ENCODE data around the gene PTGFR.

The PTGFR gene

GRCh38 chr1:78520216-78520615 is 29.4 kb downstream of the PTGFR start:
- no peak for DNase-seq (ENCODE audit: low read depth)

GRCh38 chr1:78520843-78521242 is 30.1 kb downstream of the PTGFR start:
- DNase-seq (ENCODE audit: low read depth): no peak

- DNase-seq (ENCODE audit: low read depth): no peak
These were observed 31.4 kb downstream of the PTGFR start for GRCh38 chr1:78522136-78522535.

DNA sequence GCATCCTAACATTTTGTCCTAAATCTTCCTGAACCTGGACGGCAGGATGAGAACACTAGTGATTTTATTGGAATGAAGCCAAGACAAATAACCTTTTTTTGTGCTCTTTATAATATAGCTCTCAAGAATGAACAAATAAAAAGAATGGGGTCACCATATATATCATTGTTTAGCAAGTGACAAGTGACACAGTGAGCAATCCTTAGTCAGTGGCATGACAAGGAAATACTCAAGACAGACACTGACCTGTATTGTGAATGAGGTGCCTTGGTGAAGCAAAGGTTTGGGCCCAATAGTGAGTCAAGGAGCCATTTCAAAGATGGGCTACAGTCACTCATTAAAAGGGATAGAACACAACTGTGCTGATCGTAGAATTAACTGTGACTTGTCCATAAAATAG is 35.7 kb downstream of the PTGFR start:
- no peak for DNase-seq (ENCODE audit: low read depth)

- no peak for DNase-seq (ENCODE audit: low read depth)
These were observed 36.9 kb downstream of the PTGFR start for GRCh38 chr1:78527706-78528105.

- DNase-seq (ENCODE audit: low read depth): no peak
These were observed 42.8 kb downstream of the PTGFR start for GRCh38 chr1:78533527-78533926.

- DNase-seq (ENCODE audit: low read depth): no peak
These were observed 44.5 kb downstream of the PTGFR start for GRCh38 chr1:78535286-78535685.

DNA sequence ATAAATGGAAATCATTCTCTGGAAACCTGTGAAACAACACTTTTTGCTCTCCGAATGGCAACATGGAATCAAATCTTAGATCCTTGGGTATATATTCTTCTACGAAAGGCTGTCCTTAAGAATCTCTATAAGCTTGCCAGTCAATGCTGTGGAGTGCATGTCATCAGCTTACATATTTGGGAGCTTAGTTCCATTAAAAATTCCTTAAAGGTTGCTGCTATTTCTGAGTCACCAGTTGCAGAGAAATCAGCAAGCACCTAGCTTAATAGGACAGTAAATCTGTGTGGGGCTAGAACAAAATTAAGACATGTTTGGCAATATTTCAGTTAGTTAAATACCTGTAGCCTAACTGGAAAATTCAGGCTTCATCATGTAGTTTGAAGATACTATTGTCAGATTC is 45.7 kb downstream of the PTGFR start:
- no peak for DNase-seq (ENCODE audit: low read depth)

DNA sequence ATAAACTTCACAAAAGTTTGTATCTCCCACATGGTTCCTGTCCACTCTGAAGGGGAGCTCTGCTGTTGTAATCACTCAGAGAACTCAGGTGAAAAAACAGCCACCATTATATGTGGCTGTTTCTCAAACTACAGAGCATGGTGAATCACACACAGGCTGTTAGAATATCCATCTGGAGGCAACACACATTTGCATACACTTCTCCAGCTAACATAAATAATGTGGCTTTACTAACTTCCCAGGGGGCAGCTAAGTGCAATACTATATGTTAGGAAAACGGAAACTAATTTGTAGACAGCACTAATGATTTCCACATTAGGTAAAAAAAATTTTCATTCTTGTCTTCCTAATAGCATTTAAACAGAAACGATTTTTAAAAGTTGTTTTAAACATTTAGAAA is 49.3 kb downstream of the PTGFR start:
- no peak for DNase-seq (ENCODE audit: low read depth)

- DNase-seq (ENCODE audit: low read depth): no peak
These were observed 50.7 kb downstream of the PTGFR start for GRCh38 chr1:78541479-78541878.

DNA sequence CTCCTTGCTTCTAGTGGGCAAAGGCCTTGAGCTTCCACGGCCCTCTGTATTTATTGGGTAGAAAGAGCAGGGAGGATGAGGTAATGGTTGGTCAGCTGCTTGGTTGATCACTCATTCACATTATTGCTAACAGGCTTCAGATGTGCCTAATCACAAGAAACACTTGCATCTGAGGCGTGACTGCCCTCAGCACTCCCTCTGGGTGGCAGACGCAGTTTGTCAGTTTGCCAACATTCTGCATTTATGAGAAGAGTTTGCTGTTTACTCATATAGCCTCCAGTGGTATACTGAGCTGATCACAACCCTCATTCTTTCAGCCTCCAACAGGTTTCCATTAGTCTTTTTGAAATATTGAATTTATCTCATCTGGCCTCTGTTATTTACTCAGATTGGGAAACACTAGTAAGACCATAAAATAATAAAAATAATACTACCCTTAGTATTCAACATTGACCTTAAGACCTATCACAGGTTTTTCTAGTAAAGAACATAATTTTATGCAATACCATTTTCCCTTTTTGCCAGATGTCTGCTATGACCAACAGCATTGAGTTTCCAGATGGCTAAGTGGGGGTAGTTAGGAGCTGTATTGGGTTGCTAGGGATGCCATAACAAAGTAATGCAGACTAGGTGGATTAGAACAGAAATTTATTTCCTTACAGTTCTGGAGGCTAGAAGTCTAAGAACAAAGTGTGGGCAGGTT is 53.3 kb downstream of the PTGFR start:
- DNase-seq (ENCODE audit: low read depth): no peak

- no peak for DNase-seq (ENCODE audit: low read depth)
These were observed 56.3 kb downstream of the PTGFR start for GRCh38 chr1:78547081-78547480.

- DNase-seq (ENCODE audit: low read depth): no peak
These were observed 58.6 kb downstream of the PTGFR start for GRCh38 chr1:78549331-78549730.

GRCh38 chr1:78549891-78550290 is 59.1 kb downstream of the PTGFR start:
- DNase-seq (ENCODE audit: low read depth): no peak

GRCh38 chr1:78553859-78554258 is 63.1 kb downstream of the PTGFR start:
- DNase-seq (ENCODE audit: low read depth): no peak

GRCh38 chr1:78554840-78555239 is 64.1 kb downstream of the PTGFR start:
- no peak for DNase-seq (ENCODE audit: low read depth)

DNA sequence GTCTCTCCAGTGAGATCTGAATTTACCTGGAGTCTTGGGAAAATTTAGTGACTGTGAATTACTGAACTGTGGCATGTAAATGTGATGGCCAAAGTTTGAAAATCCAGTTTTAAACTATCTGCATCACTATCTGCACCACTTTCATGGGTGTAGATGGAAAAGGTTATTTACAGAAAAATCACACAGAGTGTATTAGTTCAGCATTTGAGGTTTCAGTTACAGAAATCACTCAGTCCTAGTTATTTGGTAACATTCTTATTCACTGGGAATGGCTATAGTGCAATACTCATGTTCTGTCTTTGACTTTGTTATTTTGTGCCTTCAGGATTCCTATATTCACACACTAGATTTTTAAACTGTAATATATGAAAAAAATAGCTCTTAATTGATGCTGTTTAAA is 68.9 kb downstream of the PTGFR start:
- no peak for DNase-seq (ENCODE audit: low read depth)

DNA sequence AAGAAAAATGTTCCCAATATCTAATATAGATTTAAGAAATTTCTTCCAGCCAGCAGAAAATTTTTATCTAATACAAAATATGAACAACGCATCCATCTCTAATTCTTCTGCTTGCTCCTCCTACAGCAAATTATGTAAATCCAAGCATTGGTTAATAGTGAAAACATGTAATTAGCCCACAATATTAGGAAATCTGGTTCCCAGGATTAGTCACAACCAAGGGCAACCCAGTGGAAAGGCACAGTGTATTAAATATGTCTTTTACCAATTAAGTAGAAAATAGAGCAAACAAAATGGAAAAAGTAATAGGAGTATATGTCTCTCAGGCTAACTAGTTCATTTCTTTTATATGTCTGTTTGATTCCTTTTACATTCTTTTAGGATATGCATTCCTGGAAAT is 70.0 kb downstream of the PTGFR start:
- no peak for DNase-seq (ENCODE audit: low read depth)

GRCh38 chr1:78561856-78562255 is 71.1 kb downstream of the PTGFR start:
- no peak for DNase-seq (ENCODE audit: low read depth)

DNA sequence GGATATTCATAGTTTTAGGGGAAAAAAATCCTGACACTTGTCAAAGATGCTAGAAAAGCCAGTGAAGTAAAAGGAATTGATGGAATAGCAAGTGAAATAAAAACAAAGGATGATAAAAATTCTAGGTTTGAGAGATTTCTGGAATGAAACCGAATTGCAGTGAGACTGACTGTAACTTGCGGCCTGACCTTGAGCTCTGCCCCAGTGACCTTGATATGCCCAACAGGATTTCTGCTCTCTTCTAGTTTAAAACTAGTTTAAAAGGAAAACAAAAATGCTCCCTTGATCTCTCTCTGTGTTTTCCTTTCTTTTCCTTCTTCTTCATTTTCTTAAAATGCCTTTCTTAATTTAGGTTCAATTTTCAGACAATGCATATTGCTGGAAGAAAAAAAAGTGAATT is 74.6 kb downstream of the PTGFR start:
- no peak for DNase-seq (ENCODE audit: low read depth)

DNA sequence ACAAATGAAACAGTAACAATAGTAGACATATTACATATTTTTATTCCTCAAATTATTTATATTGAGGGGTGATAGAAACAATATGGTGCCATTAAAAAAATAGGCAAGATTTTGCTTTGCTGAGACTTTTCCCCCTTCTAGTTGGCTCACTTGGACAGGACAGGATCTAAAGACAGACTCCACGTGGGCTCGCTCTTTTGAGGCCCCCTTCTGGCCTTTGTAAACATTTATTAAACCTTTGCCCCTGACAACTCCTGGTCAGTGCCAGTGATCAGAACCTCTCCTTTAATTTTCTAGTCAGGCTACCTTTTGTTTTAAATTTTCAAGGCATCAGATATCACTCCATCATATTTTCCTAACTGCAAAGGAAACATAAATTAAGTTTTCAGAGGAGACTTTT is 79.8 kb downstream of the PTGFR start:
- no peak for DNase-seq (ENCODE audit: low read depth)

DNA sequence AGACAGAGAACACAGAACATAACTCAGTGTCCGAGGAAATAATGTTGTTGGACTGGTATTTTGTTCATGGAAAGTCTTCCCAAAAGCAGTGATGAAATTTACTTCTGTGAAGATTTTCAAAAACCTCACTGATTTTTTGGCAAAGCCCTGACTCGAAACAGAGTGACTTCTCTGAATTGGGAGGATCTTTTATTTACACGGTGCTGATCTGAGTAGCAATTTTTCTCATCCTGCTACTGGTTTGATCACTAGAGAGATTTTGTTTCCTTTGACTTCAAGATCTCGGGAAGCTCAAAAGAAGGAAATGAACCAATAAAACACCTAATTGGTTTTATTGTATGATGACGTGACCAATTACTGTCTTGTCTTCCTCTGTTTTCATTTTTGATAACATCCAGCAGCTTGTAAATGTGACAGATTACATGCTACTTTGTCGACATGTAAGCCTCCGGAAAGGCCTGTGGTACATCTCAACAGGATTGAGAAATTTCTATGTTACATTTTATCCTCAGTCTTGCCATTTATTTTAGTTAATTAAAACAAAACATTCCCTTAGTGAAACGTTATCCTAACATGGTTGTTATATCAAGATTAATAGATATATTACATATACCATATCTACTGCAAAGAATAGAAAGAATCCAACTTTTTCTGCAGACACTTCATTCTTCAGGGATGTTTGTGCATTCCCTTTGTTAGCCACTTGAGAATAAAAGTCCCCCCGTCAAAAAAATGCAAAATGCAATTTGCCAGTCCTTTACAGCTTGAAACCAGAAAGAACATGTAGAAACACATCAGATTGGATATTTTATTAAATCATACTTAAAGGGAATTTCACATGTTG is 86.7 kb downstream of the PTGFR start:
- no peak for DNase-seq (ENCODE audit: low read depth)

DNA sequence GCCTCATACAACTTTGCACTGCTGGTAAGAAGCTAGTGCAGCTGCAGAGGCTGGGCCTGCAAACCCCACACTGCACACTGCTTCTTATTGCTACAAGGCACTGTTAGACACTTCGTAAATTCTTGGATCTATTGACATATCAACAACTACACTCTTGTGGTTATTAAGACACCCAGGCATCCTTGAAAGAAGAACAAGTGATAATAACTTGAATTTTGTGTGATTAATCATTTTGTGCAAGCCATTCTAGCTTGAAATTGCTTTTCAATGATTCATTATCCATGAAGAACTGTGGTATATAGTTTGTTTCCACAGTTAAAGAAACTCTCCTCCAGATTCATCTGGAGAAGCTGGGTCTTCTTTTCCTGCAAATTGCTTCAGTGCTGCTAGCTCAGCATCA is 95.8 kb downstream of the PTGFR start:
- DNase-seq (ENCODE audit: low read depth): no peak

DNA sequence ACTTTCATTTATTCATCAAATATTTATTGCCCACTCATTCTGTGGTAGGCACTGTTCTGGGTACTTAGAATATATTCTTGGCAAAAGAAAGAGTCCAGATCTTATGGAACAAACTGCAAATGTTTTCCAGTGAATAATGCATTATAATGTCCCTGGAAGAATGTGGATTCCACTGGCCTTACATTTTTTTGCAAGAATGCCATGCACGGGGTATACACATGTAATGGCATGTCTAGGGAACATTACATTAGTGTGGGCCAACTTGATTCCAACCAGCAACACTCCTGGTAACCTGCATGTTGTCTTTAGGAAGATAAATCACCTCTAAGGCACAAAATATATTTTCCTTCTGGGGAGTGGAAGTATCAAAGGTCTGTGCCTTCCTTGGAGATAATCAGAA is 96.4 kb downstream of the PTGFR start:
- no peak for DNase-seq (ENCODE audit: low read depth)

Measured in activated T-helper 9 cell treated with anti-CD3 and anti-CD28 coated beads, Interleukin-2, amount 50 U/mL, for 16 hours (primary cell).